ENCODE results near the gene SOCS1. TPM values are rescaled to one million over a fixed set of nuclear protein-coding genes. Genes with fewer than 3 reads are reported as not detected.

Gene SOCS1
- total RNA-seq, 2 experiments from 2014 or later: 23.4 to 47.1 TPM

DNA sequence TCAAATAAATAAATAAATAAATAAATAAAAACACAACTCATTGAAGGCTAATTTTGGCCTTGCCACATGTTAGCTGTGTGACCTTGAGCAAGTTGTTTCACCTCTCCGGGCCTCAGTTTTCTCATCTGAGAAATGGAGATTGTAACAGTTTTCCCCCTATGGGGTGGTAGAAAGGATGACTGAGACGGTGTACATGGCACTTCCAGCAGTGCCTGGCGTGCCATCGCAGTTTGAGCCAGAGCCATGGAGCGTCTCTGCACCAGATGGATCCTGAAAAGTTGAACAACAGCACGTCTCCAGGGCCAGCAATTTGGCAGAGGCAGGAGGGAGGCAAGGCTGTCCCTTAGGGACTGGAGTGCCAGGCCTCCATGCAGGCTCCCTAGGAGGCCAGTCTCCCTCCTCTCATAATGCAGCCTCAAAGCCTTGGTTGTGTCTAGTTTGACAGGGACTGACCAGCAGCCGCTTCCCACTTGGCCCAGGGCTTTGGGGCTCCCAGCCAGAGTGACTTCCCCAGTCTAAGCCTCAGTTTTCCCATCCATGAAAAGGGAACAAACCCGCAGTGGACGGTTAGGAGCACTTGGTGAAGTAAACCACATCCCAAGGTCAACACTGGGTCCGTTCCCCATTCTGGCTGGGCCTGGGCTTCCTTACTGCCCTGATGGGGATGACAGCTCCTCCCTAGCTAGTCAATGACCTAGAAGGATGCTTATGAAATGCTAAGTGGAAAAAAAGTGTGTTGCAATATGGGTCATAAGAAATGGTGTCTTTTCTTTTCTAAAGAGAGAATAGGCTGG, 19.3 kb downstream of the SOCS1 start:
- POLR2A ChIA-PET: interaction anchor here (0.6 to 1.1 kb wide), 3 partner anchors 9 to 142 kb away, joined by 3 read pairs; no protein-coding TSS in a partner anchor
- Histone ChIP-seq H3K36me3 (ENCODE audit: insufficient read depth, low read length) (no peaks in the 10 kb centered on the region), H3K4me3 (ENCODE audit: low read depth, low read length, poor library complexity, severe bottlenecking) (no peak overlapping the region), H3K79me2 (ENCODE audit: insufficient read depth, low read depth, low read length) (no peaks in the 10 kb centered on the region), H4K20me1 (ENCODE audit: insufficient read depth, low read length) (no peaks in the 10 kb centered on the region), H3K4me1 (ENCODE audit: insufficient read depth, low read length, poor library complexity, severe bottlenecking) (peaks cover 27% of the 10 kb centered on the region), H3K9me3 (ENCODE audit: low read length) (no peaks in the 10 kb centered on the region), H3K27ac (ENCODE audit: low read depth, low read length, poor library complexity, severe bottlenecking) (no peak overlapping the region), H3K9me2 (ENCODE audit: insufficient read depth, low read length) (no peaks in the 10 kb centered on the region), H2AFZ (ENCODE audit: low read length) (no peak overlapping the region), H3K4me2 (ENCODE audit: low read length) (no peak overlapping the region)
- CTCF ChIA-PET (ENCODE audit: unreplicated experiment): interaction anchor here (0.9 kb wide), 1 partner anchor 18 kb away, joined by 5 read pairs; no protein-coding TSS in a partner anchor
- intact Hi-C loops (cut with micrococcal nuclease; ENCODE audit: unreplicated experiment): no loop called here
- DNase-seq (ENCODE audit: low spot score): no peak
- no TSS peak for BruUV-seq (replicated peaks)
- TF ChIP-seq EZH2phosphoT487 (IDR thresholded peaks at IDR 0.05; ENCODE audit: borderline replicate concordance, low read depth, low read length): no peak
- TF ChIP-seq, protein P1, sequence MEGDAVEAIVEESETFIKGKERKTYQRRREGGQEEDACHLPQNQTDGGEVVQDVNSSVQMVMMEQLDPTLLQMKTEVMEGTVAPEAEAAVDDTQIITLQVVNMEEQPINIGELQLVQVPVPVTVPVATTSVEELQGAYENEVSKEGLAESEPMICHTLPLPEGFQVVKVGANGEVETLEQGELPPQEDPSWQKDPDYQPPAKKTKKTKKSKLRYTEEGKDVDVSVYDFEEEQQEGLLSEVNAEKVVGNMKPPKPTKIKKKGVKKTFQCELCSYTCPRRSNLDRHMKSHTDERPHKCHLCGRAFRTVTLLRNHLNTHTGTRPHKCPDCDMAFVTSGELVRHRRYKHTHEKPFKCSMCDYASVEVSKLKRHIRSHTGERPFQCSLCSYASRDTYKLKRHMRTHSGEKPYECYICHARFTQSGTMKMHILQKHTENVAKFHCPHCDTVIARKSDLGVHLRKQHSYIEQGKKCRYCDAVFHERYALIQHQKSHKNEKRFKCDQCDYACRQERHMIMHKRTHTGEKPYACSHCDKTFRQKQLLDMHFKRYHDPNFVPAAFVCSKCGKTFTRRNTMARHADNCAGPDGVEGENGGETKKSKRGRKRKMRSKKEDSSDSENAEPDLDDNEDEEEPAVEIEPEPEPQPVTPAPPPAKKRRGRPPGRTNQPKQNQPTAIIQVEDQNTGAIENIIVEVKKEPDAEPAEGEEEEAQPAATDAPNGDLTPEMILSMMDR (conservative IDR thresholded peaks at IDR 0.05; ENCODE audit: low read length): no peak

DNA sequence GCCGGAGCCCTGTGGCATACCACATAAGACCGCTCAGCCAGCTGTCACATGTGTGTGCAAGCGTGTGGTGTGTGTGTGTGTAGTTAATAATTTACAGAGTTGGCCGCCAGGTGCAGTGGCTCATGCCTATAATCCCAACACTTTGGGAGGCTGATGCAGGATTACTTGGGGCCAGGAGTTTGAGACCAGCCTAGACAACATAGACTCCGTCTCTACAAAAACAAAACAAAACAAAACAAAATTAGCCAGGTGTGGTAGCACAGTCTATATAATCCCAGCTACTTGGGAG, 20.4 kb downstream of the SOCS1 start:
- Histone ChIP-seq H3K9me3 (ENCODE audit: low read length) (no peaks in the 10 kb centered on the region), H3K9me2 (ENCODE audit: insufficient read depth, low read length) (no peaks in the 10 kb centered on the region), H3K4me1 (ENCODE audit: insufficient read depth, low read length, poor library complexity, severe bottlenecking) (peaks cover 22% of the 10 kb centered on the region), H4K20me1 (ENCODE audit: insufficient read depth, low read length) (no peaks in the 10 kb centered on the region), H2AFZ (ENCODE audit: low read length) (no peak overlapping the region), H3K27ac (ENCODE audit: low read depth, low read length, poor library complexity, severe bottlenecking) (no peak overlapping the region), H3K79me2 (ENCODE audit: insufficient read depth, low read depth, low read length) (no peaks in the 10 kb centered on the region), H3K4me3 (ENCODE audit: low read depth, low read length, poor library complexity, severe bottlenecking) (no peak overlapping the region), H3K36me3 (ENCODE audit: insufficient read depth, low read length) (no peaks in the 10 kb centered on the region), H3K4me2 (ENCODE audit: low read length) (no peak overlapping the region)
- DNase-seq (ENCODE audit: low spot score): no peak
- POLR2A ChIA-PET: interaction anchor here (0.7 to 1.1 kb wide), 2 partner anchors 10 to 30 kb away, joined by 3 read pairs; no protein-coding TSS in a partner anchor
- no peak for TF ChIP-seq EZH2phosphoT487 (IDR thresholded peaks at IDR 0.05; ENCODE audit: borderline replicate concordance, low read depth, low read length)
- TF ChIP-seq, protein P1 (conservative IDR thresholded peaks at IDR 0.05; ENCODE audit: low read length): no peak
- intact Hi-C loops (cut with micrococcal nuclease; ENCODE audit: unreplicated experiment): no loop called here
- BruUV-seq (replicated peaks): no TSS peak
- CTCF ChIA-PET (ENCODE audit: unreplicated experiment): interaction anchor here (0.9 kb wide), 1 partner anchor 19 kb away, joined by 5 read pairs; no protein-coding TSS in a partner anchor

Data from OCI-LY7 (cell line).